GM23338 (cell line): ENCODE results near the gene ATF7. TPM values are rescaled to one million over a fixed set of nuclear protein-coding genes. Genes with fewer than 3 reads are reported as not detected.

ENCODE experiments used
- ATAC-seq: fragments of 200-7000 bp; cut with Tn5 transposase; 3 replicates; pipeline ENCODE4 v1.9.1; 2020
- DNase-seq: peaks from one replicate; pipeline ENCODE4 v3.0.0-alpha.2; 2015; ENCODE audit warnings: low spot score
- H2AFZ ChIP-seq: fragments of 200-600 bp; sonication (generic); 2 replicates; pipeline ENCODE4 v1.8.0; 2016; ENCODE audit warnings: antibody characterized with exemption, mild to moderate bottlenecking, moderate library complexity
- H3F3A ChIP-seq: fragments of 200-600 bp; sonication (generic); replicated peaks from 2 replicates; pipeline ENCODE4 v1.8.0; 2017; ENCODE audit warnings: antibody characterized with exemption, mixed run types, low read depth
- H3K27ac ChIP-seq: fragments of 200-600 bp; sonication (generic); 2 replicates; pipeline ENCODE4 v1.6.1; 2016; ENCODE audit warnings: low read depth
- H3K27me3 ChIP-seq: fragments of 200-600 bp; sonication (generic); 2 replicates; pipeline ENCODE4 v1.8.0; 2016; ENCODE audit warnings: mild to moderate bottlenecking, mixed run types, moderate library complexity; ENCODE audit not compliant: insufficient read depth
- H3K36me3 ChIP-seq: fragments of 200-600 bp; sonication (generic); 2 replicates; pipeline ENCODE4 v1.8.0; 2016; ENCODE audit warnings: mild to moderate bottlenecking; ENCODE audit not compliant: insufficient read depth
- H3K4me1 ChIP-seq: fragments of 200-600 bp; sonication (generic); 2 replicates; pipeline ENCODE4 v1.8.0; 2016; ENCODE audit warnings: mild to moderate bottlenecking, moderate library complexity; ENCODE audit not compliant: insufficient read depth
- H3K4me2 ChIP-seq: fragments of 200-600 bp; sonication (generic); 2 replicates; pipeline ENCODE4 v1.7.1; 2017; ENCODE audit warnings: mixed run types
- H3K4me3 ChIP-seq: fragments of 200-600 bp; sonication (generic); 2 replicates; pipeline ENCODE4 v1.6.1; 2016; ENCODE audit warnings: mixed run types
- H3K79me2 ChIP-seq: fragments of 200-600 bp; sonication (generic); replicated peaks from 2 replicates; pipeline ENCODE4 v1.8.0; 2017; ENCODE audit warnings: mild to moderate bottlenecking; ENCODE audit not compliant: insufficient read depth
- H3K9me2 ChIP-seq: fragments of 200-600 bp; sonication (generic); 2 replicates; pipeline ENCODE4 v1.8.0; 2017; ENCODE audit not compliant: insufficient read depth
- H4K20me1 ChIP-seq: fragments of 200-600 bp; sonication (generic); replicated peaks from 2 replicates; pipeline ENCODE4 v1.8.0; 2017; ENCODE audit warnings: mild to moderate bottlenecking; ENCODE audit not compliant: insufficient read depth
- H3K27ac Mint-ChIP-seq: 2 replicates; pipeline ENCODE4 v1.8.0; 2020; ENCODE audit warnings: inconsistent platforms, mild to moderate bottlenecking, moderate library complexity, mixed read lengths
- H3K27me3 Mint-ChIP-seq: 3 replicates; pipeline ENCODE4 v1.8.0; 2022; ENCODE audit warnings: low read depth, mild to moderate bottlenecking, moderate library complexity, mixed read lengths, inconsistent platforms; ENCODE audit not compliant: insufficient read depth, poor library complexity
- H3K36me3 Mint-ChIP-seq: 3 replicates; pipeline ENCODE4 v1.8.0; 2021; ENCODE audit warnings: low read depth, mild to moderate bottlenecking, inconsistent platforms, moderate library complexity, mixed read lengths
- H3K4me1 Mint-ChIP-seq: 3 replicates; pipeline ENCODE4 v1.8.0; 2020; ENCODE audit warnings: mild to moderate bottlenecking, inconsistent platforms, mixed read lengths
- H3K4me3 Mint-ChIP-seq: 3 replicates; pipeline ENCODE4 v1.8.0; 2021; ENCODE audit warnings: moderate library complexity, mild to moderate bottlenecking, inconsistent platforms, mixed read lengths
- H3K9me3 Mint-ChIP-seq: 3 replicates; pipeline ENCODE4 v1.8.0; 2020; ENCODE audit warnings: moderate library complexity, mild to moderate bottlenecking, inconsistent platforms, mixed read lengths
- CREB1 ChIP-seq: fragments of 250-450 bp; sonication (Bioruptor Pico); IDR thresholded peaks from 2 replicates; pipeline ENCODE4 v1.5.0; 2020; ENCODE audit warnings: low read depth, mild to moderate bottlenecking, moderate library complexity
- NANOG ChIP-seq: IDR thresholded peaks from 2 replicates; pipeline ENCODE4 v1.6.1; 2016; ENCODE audit warnings: antibody characterized with exemption, borderline replicate concordance
- ZNF114 ChIP-seq: fragments of 250-450 bp; sonication (Bioruptor Pico); IDR thresholded peaks from 2 replicates; pipeline ENCODE4 v1.5.0; 2020; ENCODE audit warnings: mild to moderate bottlenecking, moderate library complexity
- polyA plus RNA-seq: library from polyadenylated mRNA; unstranded; fragments of >200 nt; fragmentation: Nextera tagmentation; extraction: Ambion mirVana; gene quantifications from 2 replicates; pipeline ENCODE4 v1.2.1, GENCODE V29; 2016
- total RNA-seq: library from RNA; depleted of rRNA; stranded (reverse); fragments of >200 nt; shearing (Covaris generic); gene quantifications from 2 replicates; pipeline ENCODE4 v1.2.3, GENCODE V29; 2014
- TF ChIP-seq, protein P1 (sequence below), 2 experiments: fragments of 200-600 bp in 1 of 2; sonication (generic) in 1 of 2; conservative IDR thresholded peaks; 2 replicates each; pipeline versions ENCODE4 v1.5.1 to v1.6.1; 2016 to 2017; ENCODE audit warnings: antibody characterized with exemption in 2 of 2, low read depth in 2 of 2, mild to moderate bottlenecking in 2 of 2, moderate library complexity in 1 of 2
- TF ChIP-seq, protein P2 (sequence below): IDR thresholded peaks from 2 replicates; pipeline ENCODE4 v1.6.1; 2016; ENCODE audit warnings: antibody characterized with exemption
- TF ChIP-seq, protein P3 (sequence below): IDR thresholded peaks from one replicate; pipeline ENCODE4 v1.6.1; 2018; ENCODE audit warnings: antibody characterized with exemption; ENCODE audit not compliant: unreplicated experiment

The ATF7 gene
- total and polyA plus RNA-seq, 2 experiments from 2014 or later, result 13.9 to 16.3 TPM

DNA sequence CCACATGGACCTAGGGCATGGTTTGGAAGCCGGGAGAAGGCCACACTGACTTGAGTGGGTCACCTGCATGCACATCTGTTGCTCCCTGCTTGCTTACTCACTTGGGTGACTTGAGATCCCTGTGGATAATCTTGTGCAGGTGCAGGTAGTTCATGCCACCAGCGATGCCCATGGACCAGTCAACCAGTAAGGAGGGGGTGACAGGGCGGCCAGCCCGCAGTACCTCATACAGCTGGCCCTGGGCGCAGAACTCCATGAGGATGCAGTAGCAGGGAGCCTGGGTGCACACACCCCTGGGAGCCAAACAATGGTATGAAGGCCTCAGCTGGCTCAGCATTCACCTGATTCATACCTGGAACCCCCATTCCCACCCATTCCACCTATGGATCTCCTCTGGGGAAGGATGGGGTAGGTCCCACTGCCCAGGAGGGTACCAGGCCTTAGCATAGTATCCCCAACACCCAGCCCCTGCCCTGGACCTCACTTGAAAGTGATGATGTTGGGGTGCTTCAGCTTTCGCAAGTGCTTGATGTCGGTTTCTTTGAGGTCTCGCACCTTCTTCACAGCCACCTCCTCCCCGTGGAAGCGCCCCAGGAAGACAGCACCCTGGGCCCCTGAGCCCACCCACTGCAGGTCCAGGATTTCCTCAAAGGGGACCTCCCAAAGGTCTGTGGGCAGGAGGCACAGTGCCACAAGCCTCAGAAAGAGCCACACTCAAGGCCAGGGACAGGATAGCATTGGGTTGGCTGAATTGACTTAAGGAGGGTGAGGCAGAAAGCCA is 140.0 kb downstream of the ATF7 start (continued):
- TF ChIP-seq, protein P1, sequence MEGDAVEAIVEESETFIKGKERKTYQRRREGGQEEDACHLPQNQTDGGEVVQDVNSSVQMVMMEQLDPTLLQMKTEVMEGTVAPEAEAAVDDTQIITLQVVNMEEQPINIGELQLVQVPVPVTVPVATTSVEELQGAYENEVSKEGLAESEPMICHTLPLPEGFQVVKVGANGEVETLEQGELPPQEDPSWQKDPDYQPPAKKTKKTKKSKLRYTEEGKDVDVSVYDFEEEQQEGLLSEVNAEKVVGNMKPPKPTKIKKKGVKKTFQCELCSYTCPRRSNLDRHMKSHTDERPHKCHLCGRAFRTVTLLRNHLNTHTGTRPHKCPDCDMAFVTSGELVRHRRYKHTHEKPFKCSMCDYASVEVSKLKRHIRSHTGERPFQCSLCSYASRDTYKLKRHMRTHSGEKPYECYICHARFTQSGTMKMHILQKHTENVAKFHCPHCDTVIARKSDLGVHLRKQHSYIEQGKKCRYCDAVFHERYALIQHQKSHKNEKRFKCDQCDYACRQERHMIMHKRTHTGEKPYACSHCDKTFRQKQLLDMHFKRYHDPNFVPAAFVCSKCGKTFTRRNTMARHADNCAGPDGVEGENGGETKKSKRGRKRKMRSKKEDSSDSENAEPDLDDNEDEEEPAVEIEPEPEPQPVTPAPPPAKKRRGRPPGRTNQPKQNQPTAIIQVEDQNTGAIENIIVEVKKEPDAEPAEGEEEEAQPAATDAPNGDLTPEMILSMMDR (conservative IDR thresholded peaks at IDR 0.05; ENCODE audit: low read depth in 2 of 2), result no peak
- no peak for TF ChIP-seq CREB1 (CRISPR knock-in tag)
- TF ChIP-seq, protein P2, sequence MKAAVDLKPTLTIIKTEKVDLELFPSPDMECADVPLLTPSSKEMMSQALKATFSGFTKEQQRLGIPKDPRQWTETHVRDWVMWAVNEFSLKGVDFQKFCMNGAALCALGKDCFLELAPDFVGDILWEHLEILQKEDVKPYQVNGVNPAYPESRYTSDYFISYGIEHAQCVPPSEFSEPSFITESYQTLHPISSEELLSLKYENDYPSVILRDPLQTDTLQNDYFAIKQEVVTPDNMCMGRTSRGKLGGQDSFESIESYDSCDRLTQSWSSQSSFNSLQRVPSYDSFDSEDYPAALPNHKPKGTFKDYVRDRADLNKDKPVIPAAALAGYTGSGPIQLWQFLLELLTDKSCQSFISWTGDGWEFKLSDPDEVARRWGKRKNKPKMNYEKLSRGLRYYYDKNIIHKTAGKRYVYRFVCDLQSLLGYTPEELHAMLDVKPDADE, result no peak
- TF ChIP-seq ZNF114, result no peak

DNA sequence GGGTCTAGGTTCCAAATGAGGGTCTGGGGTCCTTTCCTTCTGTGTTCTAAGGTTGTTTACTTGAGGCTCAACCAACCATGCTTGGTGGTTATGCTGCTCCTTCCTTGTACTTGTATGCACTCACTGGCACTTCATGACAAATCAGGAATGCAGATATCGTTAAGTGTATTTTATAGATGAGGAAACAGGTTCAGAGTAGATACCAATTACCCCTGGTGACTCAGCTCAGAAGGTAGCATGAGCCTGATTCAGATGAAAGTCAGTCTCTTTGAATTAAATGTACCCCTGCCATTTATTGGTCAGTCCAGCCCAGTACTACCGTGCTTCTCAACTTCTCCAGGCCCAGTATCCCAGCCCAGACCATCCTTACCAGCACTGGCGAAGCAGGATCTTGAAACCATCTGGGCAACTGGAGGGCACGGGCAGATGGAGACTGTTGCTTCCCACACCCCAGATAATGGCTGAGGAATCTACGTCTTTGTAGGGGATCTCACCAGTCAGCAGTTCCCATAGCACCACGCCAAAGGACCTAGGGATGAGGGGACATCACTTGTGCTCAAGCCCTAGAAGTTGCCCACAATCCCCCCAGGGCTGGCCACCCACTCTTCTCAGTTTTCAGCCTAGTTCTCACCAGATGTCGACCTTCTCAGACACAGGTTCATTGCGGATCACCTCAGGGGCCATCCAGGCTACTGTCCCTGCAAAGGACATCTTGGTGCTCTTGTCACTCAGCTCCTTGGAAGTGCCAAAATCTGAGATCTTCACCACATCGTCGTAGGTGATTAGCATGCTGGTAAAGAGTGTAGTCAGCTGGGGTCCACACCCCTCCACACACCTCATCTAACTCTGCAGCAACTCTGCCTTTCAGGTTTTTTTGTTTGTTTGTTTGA is 141.3 kb downstream of the ATF7 start:
- DNase-seq (no peak), ATAC-seq (no peak)
- Mint-ChIP-seq H3K4me3 (no peak overlapping the region), H3K27me3 (peaks cover 38% of the 10 kb centered on the region), H3K4me1 (peaks cover 17% of the 10 kb centered on the region), H3K9me3 (no peaks in the 10 kb centered on the region; the same call in 2 of the 3 replicates), H3K36me3 (peaks cover 62% of the 10 kb centered on the region), H3K27ac (no peak overlapping the region)
- H3K79me2 ChIP-seq, result no peaks in the 10 kb centered on the region
- no peak overlapping the region for H2AFZ ChIP-seq
- peaks cover 27% of the 10 kb centered on the region for H3F3A ChIP-seq
- peaks cover 40% of the 10 kb centered on the region for H4K20me1 ChIP-seq
- H3K4me3 ChIP-seq, result no peak overlapping the region
- TF ChIP-seq ZNF114, result no peak
- no peak overlapping the region for H3K4me2 ChIP-seq
- H3K9me2 ChIP-seq, result no peaks in the 10 kb centered on the region
- H3K27me3 ChIP-seq, result no peaks in the 10 kb centered on the region
- H3K4me1 ChIP-seq, result peaks cover 9% of the 10 kb centered on the region
- H3K27ac ChIP-seq, result no peak overlapping the region
- peaks cover 11% of the 10 kb centered on the region; the same call in 1 of the 2 replicates for H3K36me3 ChIP-seq

DNA sequence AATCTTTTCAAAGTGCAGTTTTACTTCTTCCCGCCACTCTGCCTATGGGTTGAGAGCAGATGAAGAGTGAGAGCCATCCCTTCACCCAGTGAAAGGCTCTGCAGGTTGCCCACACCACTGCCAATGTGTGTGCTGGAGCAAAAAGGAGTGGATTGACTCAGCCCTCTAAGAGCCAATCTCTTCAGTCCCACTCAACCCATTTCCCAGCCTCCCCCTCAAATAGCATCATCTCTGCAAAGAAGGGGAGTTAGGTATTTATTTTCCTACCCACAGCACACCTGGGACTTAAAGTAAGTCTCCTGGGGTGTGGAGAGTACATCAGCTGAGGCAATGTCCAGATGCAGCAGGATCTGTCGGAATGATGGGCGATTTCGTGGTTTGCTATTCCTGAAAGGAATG is 142.2 kb downstream of the ATF7 start:
- no peak overlapping the region for H3K4me3 Mint-ChIP-seq
- H3K27ac ChIP-seq, result no peak overlapping the region
- TF ChIP-seq NANOG, result no peak
- TF ChIP-seq, protein P1 (conservative IDR thresholded peaks at IDR 0.05; ENCODE audit: low read depth in 2 of 2), result no peak
- TF ChIP-seq, protein P3, sequence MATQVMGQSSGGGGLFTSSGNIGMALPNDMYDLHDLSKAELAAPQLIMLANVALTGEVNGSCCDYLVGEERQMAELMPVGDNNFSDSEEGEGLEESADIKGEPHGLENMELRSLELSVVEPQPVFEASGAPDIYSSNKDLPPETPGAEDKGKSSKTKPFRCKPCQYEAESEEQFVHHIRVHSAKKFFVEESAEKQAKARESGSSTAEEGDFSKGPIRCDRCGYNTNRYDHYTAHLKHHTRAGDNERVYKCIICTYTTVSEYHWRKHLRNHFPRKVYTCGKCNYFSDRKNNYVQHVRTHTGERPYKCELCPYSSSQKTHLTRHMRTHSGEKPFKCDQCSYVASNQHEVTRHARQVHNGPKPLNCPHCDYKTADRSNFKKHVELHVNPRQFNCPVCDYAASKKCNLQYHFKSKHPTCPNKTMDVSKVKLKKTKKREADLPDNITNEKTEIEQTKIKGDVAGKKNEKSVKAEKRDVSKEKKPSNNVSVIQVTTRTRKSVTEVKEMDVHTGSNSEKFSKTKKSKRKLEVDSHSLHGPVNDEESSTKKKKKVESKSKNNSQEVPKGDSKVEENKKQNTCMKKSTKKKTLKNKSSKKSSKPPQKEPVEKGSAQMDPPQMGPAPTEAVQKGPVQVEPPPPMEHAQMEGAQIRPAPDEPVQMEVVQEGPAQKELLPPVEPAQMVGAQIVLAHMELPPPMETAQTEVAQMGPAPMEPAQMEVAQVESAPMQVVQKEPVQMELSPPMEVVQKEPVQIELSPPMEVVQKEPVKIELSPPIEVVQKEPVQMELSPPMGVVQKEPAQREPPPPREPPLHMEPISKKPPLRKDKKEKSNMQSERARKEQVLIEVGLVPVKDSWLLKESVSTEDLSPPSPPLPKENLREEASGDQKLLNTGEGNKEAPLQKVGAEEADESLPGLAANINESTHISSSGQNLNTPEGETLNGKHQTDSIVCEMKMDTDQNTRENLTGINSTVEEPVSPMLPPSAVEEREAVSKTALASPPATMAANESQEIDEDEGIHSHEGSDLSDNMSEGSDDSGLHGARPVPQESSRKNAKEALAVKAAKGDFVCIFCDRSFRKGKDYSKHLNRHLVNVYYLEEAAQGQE, result no peak

More for the DNA sequence above, 142.2 kb downstream of the ATF7 start:
- H3K4me2 ChIP-seq, result no peak overlapping the region
- no peaks in the 10 kb centered on the region for H3K27me3 ChIP-seq
- no peaks in the 10 kb centered on the region for H3K79me2 ChIP-seq
- Mint-ChIP-seq H3K27ac (no peak overlapping the region), H3K4me1 (peaks cover 20% of the 10 kb centered on the region), H3K27me3 (peaks cover 36% of the 10 kb centered on the region), H3K9me3 (no peaks in the 10 kb centered on the region; the same call in 2 of the 3 replicates), H3K36me3 (peaks cover 71% of the 10 kb centered on the region)
- no peak for ATAC-seq
- peaks cover 12% of the 10 kb centered on the region for H3K4me1 ChIP-seq
- no peak overlapping the region for H3K4me3 ChIP-seq
- peaks cover 34% of the 10 kb centered on the region for H3F3A ChIP-seq
- peaks cover 37% of the 10 kb centered on the region for H4K20me1 ChIP-seq
- no peak overlapping the region for H2AFZ ChIP-seq
- no peak for DNase-seq
- H3K36me3 ChIP-seq, result peaks cover 19% of the 10 kb centered on the region
- no peaks in the 10 kb centered on the region for H3K9me2 ChIP-seq
